ENCODE measurements around the gene PRPF39. TPM values are rescaled to one million over a fixed set of nuclear protein-coding genes. Genes with fewer than 3 reads are reported as not detected.

The PRPF39 gene
- total RNA-seq, 1 donor from 2014 or later = 16.4 TPM

GRCh38 chr14:45150386-45150890 is 66.5 kb downstream of the PRPF39 start:
- TF ChIP-seq, protein P1, sequence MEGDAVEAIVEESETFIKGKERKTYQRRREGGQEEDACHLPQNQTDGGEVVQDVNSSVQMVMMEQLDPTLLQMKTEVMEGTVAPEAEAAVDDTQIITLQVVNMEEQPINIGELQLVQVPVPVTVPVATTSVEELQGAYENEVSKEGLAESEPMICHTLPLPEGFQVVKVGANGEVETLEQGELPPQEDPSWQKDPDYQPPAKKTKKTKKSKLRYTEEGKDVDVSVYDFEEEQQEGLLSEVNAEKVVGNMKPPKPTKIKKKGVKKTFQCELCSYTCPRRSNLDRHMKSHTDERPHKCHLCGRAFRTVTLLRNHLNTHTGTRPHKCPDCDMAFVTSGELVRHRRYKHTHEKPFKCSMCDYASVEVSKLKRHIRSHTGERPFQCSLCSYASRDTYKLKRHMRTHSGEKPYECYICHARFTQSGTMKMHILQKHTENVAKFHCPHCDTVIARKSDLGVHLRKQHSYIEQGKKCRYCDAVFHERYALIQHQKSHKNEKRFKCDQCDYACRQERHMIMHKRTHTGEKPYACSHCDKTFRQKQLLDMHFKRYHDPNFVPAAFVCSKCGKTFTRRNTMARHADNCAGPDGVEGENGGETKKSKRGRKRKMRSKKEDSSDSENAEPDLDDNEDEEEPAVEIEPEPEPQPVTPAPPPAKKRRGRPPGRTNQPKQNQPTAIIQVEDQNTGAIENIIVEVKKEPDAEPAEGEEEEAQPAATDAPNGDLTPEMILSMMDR (conservative IDR thresholded peaks at IDR 0.05; ENCODE audit: low read depth, low read length) = no peak
- no peak for DNase-seq (ENCODE audit: low read depth)
- H3K4me3 ChIP-seq (ENCODE audit: low read depth, low read length) = no peak overlapping the region

- no peak for DNase-seq (ENCODE audit: low read depth)
- TF ChIP-seq, protein P1 (conservative IDR thresholded peaks at IDR 0.05; ENCODE audit: low read depth, low read length) = no peak
- H3K4me3 ChIP-seq (ENCODE audit: low read depth, low read length) = no peak overlapping the region
Observed at GRCh38 chr14:45156067-45156466, 72.2 kb downstream of the PRPF39 start.

Other genes starting within 250 kb of the PRPF39 start
- gene KLHL28, start 122.2 kb upstream of the PRPF39 start, total RNA-seq = 3.7 and 5.0 TPM in 2 replicates
- 4.2 and 4.6 TPM in 2 replicates for gene TOGARAM1, start 121.9 kb upstream of the PRPF39 start, total RNA-seq
- 65.8 and 74.9 TPM in 2 replicates for gene FKBP3, start 50.4 kb downstream of the PRPF39 start, total RNA-seq
- gene FANCM, start 51.8 kb downstream of the PRPF39 start, total RNA-seq = 3.9 and 11.7 TPM in 2 replicates
- gene MIS18BP1, start 169.1 kb downstream of the PRPF39 start, total RNA-seq = 26.8 and 27.1 TPM in 2 replicates